Loucy (cell line): ENCODE measurements around the gene GABBR2.

Experiments used
- CTCF ChIP-seq: fragments of 200-600 bp; sonication (generic); conservative IDR thresholded peaks from 2 replicates; pipeline ENCODE4 v1.5.1; 2014; ENCODE audit warnings: mild to moderate bottlenecking, antibody characterized with exemption, low read length
- EZH2phosphoT487 ChIP-seq: fragments of 200-600 bp; IDR thresholded peaks from 2 replicates; pipeline ENCODE4 v1.6.1; 2018; ENCODE audit warnings: antibody characterized with exemption, mild to moderate bottlenecking, moderate library complexity, borderline replicate concordance

GRCh38 chr9:98453589-98454311 lies 255.0 kb downstream of the GABBR2 start:
- no peak for TF ChIP-seq CTCF
- no peak for TF ChIP-seq EZH2phosphoT487
